GM19043 (cell line): Measurements from ENCODE around the gene TRIM25.

ENCODE experiments used
- ATAC-seq: cut with Tn5 transposase; IDR thresholded peaks from one replicate; pipeline ENCODE4 v1.9.1; 2021; ENCODE audit warnings: low read depth; ENCODE audit not compliant: unreplicated experiment

Gene TRIM25

DNA sequence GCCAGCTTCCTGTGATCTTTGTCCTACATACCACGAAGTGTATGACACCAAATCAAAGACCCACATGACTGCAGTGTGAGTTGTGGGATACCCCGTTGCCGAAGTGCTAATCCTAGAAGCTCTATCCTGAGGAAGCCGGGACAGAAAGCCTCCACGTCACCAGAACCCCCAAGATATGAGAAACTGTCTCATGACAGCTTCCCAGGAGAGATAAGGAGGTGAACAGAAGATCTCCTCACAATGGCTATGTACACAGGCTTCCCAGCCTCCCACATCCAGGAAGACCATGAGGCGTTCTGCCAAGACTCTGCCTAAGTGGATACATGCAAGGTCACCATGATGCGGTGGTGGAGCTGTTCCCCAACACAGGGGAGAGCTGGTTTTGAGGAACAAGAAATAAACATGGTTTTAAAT lies 37.1 kb downstream of the TRIM25 start:
- no peak for ATAC-seq

- ATAC-seq = no peak
Observed at GRCh38 chr17:56870081-56870651, 43.7 kb downstream of the TRIM25 start.

GRCh38 chr17:56868716-56869115 lies 45.1 kb downstream of the TRIM25 start:
- no peak for ATAC-seq

GRCh38 chr17:56867948-56868376 lies 45.9 kb downstream of the TRIM25 start:
- no peak for ATAC-seq

- ATAC-seq = no peak
Observed at GRCh38 chr17:56866496-56866895, 47.4 kb downstream of the TRIM25 start.

GRCh38 chr17:56866076-56866475 lies 47.8 kb downstream of the TRIM25 start:
- no peak for ATAC-seq

DNA sequence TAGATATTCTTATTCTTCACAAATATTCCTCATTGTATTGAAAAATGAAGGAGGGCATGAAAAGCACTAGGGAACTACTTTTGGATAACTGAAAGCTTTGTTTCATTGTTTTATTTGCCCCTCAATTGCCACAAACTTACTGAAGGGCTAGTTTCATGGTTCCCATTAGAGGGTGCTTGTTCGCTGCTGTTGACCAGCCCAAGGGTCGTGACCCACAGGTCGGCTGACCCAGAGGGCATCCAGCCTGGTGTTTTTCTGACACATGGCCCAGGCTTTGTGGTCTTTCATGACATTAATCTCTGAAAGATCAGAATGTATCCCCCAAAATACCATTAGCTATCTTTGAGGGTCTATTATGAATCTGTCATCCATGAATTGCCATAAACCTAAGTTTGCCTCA lies 49.9 kb downstream of the TRIM25 start:
- no peak for ATAC-seq

- no peak for ATAC-seq
Observed at GRCh38 chr17:56861899-56862298, 52.0 kb downstream of the TRIM25 start.

GRCh38 chr17:56851008-56851407 lies 62.8 kb downstream of the TRIM25 start:
- no peak for ATAC-seq

DNA sequence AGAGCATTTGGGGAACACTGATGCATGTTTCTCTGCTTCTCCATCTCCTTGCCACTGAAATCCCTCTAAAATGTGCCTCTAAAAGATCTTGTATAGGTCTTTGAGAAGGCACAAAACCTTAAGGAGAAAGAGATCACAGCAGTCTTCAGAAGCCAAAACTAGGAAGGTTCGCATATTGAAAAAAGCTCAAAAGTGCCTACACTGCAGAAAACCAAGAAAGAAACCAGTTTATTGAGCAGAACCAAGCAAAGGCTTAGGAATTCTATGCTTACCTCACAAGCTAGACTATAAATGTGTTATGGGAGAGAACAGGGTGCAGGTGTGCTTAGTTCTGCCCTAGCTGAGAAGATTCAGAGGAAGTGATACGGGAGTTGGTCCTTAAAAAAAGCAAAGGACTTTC lies 63.3 kb downstream of the TRIM25 start:
- ATAC-seq = no peak

- ATAC-seq = no peak
Observed at GRCh38 chr17:56849131-56849530, 64.7 kb downstream of the TRIM25 start.

- ATAC-seq = no peak
Observed at GRCh38 chr17:56847106-56847505, 66.7 kb downstream of the TRIM25 start.

DNA sequence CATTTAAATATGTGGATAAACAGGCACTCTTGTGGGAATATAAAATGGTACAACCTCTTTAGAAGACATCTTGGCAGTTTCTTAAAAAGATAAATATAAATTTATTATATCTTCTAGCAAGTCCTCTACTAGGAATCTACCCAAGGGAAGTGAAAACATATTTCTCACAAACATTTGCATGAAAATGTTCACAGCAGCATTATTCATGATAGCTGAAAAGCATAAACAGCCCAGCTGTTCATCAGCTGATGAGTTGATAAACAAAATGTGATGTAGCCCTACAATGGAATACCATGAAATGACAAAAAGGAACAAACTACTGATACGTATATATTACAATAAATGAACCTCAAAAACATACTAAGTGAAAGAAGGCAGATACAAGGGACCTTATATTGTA lies 67.9 kb downstream of the TRIM25 start:
- ATAC-seq = no peak

- ATAC-seq = no peak
Observed at GRCh38 chr17:56842577-56842976, 71.3 kb downstream of the TRIM25 start.

DNA sequence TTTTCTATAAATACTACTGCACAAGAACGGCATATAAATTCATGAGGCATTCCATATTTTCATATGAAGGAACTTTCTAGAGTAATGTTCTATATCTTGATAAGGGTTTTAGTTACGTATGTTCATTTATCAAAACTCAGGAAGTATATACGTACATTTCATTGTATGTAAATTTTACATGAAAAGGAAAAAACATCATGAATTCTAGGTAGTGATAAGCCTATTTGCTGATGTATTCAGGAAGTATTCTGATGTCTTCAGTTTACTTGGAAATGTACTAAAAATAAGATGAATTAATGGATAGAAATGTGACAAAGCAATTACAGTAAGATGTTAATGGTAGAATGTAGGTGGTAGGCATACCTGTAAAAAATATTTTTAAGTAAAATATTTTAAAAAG lies 75.2 kb downstream of the TRIM25 start:
- no peak for ATAC-seq
